HepG2 (cell line): ENCODE results near the gene RPS6KA5. TPM values are rescaled to one million over a fixed set of nuclear protein-coding genes. Genes with fewer than 3 reads are reported as not detected.
A peak's percentile ranks its signal among the peaks of the same experiment; 100 is the strongest.

Source experiments
- FLYWCH1 ChIP-seq: sonication (generic); formaldehyde crosslinking; IDR thresholded peaks from 2 replicates; pipeline ENCODE4 v1.8.1; 2023; ENCODE audit warnings: mild to moderate bottlenecking, missing genetic modification reagents
- KDM1A ChIP-seq: IDR thresholded peaks from 2 replicates; pipeline ENCODE4 v1.6.1; 2016; ENCODE audit warnings: missing compliant biosample characterization
- PAX8 ChIP-seq: sonication (generic); formaldehyde crosslinking; IDR thresholded peaks from 2 replicates; pipeline ENCODE4 v1.8.0; 2022; ENCODE audit warnings: mild to moderate bottlenecking, missing genetic modification reagents, borderline replicate concordance
- PRPF4 ChIP-seq: fragments of 200-400 bp; formaldehyde crosslinking; IDR thresholded peaks from 2 replicates; pipeline ENCODE4 v1.6.1; 2016; ENCODE audit warnings: low read length, low read depth; ENCODE audit not compliant: poor library complexity, severe bottlenecking
- REL ChIP-seq: sonication (generic); formaldehyde crosslinking; conservative IDR thresholded peaks from 2 replicates; pipeline ENCODE4 v1.8.0; 2022; ENCODE audit warnings: mild to moderate bottlenecking, missing genetic modification reagents, moderate library complexity
- SIN3A ChIP-seq: IDR thresholded peaks from 2 replicates; pipeline ENCODE4 v1.6.1; 2011; ENCODE audit warnings: low read depth, mild to moderate bottlenecking, control low read depth, low read length, borderline replicate concordance
- ZBTB1 ChIP-seq: sonication (generic); formaldehyde crosslinking; IDR thresholded peaks from 2 replicates; pipeline ENCODE4 v1.4.0; 2020; ENCODE audit warnings: missing genetic modification reagents, borderline replicate concordance
- ZNF652 ChIP-seq: IDR thresholded peaks from 2 replicates; pipeline ENCODE4 v1.6.1; 2016; ENCODE audit warnings: low read depth, borderline replicate concordance
- polyA plus RNA-seq, 8 experiments: library from polyadenylated mRNA; depleted of rRNA in 3 of 8; stranded (reverse) in 7 of 8; unstranded in 1 of 8; fragments of >200 nt; fragmentation: Illumina TruSeq in 4 of 8; extraction: Trizol in 4 of 8; gene quantifications; 2 replicates each; pipeline versions ENCODE4 v1.2.1 to v1.2.3, GENCODE V29; 2011 to 2016; ENCODE audit warnings: low read depth in 4 of 8, missing spikeins in 1 of 8, mixed read lengths in 1 of 8; ENCODE audit not compliant: insufficient read depth in 1 of 8
- total RNA-seq, 5 experiments: library from RNA; depleted of rRNA; stranded (reverse); fragments of >200 nt; fragmentation: Illumina TruSeq; extraction: Trizol; gene quantifications; 2 replicates each; pipeline ENCODE4 v1.2.3, GENCODE V29; 2016; ENCODE audit warnings: low read depth in 1 of 5
- TF ChIP-seq, protein P1 (sequence below), 2 experiments: fragments of 450-650 bp in 1 of 2; sonication (generic) in 1 of 2; formaldehyde crosslinking in 1 of 2; IDR thresholded peaks; 2 replicates each; pipeline versions ENCODE4 v1.6.1 to v1.8.0; 2016 to 2022; ENCODE audit warnings: antibody characterized with exemption in 1 of 2, mild to moderate bottlenecking in 1 of 2, missing genetic modification reagents in 1 of 2
- TF ChIP-seq, protein P2 (sequence below): sonication (generic); formaldehyde crosslinking; conservative IDR thresholded peaks from 2 replicates; pipeline ENCODE4 v1.8.0; 2022; ENCODE audit warnings: low read depth, missing genetic modification reagents
- TF ChIP-seq, protein P3 (sequence below): sonication (generic); formaldehyde crosslinking; IDR thresholded peaks from 2 replicates; pipeline ENCODE4 v1.4.0; 2020; ENCODE audit warnings: missing genetic modification reagents, borderline replicate concordance
- TF ChIP-seq, protein P4 (sequence below): sonication (generic); formaldehyde crosslinking; IDR thresholded peaks from 2 replicates; pipeline ENCODE4 v1.8.0; 2022; ENCODE audit warnings: missing genetic modification reagents, low read depth, mild to moderate bottlenecking, borderline replicate concordance

RPS6KA5 gene
- total and polyA plus RNA-seq, 2 of the 13 experiments (the other 11 are each of a cell fraction or from before 2014, with no cell fraction given): 0.50 to 0.58 TPM

DNA sequence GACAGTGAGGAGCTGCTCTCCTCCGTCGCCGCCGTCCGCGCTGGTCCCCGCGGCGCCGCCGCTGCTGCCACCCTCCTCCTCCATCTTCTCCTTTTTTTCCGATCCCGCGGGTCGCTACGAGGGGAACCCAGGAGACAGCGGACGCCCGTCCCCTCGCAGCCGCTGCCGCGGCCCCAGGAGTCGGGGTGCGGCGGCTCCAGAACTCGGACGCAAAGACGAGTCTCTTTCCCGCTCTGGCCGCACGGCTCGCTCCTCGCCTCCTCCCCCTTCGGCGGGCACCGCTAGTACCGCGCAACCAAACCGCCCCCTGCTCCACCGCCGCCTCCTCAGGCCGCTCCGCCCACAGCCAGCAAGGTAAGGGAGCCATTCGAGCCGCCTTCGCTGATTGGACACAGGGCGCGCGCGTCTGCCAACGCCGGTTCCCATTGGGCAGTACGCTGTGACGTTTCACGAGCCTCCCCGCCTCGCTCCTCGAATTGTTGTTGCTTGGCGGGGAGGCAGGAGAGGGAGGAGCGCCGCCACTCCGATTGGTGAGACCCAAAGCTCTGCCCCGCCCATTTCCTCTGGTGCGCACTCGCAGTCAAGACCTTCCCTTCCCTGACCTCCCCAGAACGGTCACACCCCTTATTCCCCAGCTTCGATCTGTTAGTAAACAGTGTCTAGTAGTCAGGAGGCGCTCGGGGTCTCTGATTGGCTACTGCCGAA lies at the start of gene RPS6KA5 (continued):
- TF ChIP-seq, protein P1, sequence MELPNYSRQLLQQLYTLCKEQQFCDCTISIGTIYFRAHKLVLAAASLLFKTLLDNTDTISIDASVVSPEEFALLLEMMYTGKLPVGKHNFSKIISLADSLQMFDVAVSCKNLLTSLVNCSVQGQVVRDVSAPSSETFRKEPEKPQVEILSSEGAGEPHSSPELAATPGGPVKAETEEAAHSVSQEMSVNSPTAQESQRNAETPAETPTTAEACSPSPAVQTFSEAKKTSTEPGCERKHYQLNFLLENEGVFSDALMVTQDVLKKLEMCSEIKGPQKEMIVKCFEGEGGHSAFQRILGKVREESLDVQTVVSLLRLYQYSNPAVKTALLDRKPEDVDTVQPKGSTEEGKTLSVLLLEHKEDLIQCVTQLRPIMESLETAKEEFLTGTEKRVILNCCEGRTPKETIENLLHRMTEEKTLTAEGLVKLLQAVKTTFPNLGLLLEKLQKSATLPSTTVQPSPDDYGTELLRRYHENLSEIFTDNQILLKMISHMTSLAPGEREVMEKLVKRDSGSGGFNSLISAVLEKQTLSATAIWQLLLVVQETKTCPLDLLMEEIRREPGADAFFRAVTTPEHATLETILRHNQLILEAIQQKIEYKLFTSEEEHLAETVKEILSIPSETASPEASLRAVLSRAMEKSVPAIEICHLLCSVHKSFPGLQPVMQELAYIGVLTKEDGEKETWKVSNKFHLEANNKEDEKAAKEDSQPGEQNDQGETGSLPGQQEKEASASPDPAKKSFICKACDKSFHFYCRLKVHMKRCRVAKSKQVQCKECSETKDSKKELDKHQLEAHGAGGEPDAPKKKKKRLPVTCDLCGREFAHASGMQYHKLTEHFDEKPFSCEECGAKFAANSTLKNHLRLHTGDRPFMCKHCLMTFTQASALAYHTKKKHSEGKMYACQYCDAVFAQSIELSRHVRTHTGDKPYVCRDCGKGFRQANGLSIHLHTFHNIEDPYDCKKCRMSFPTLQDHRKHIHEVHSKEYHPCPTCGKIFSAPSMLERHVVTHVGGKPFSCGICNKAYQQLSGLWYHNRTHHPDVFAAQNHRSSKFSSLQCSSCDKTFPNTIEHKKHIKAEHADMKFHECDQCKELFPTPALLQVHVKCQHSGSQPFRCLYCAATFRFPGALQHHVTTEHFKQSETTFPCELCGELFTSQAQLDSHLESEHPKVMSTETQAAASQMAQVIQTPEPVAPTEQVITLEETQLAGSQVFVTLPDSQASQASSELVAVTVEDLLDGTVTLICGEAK (IDR thresholded peaks at IDR 0.05): no peak
- TF ChIP-seq, protein P1 (CRISPR knock-in tag; IDR thresholded peaks at IDR 0.05): no peak; the same call in 1 of the 2 replicates
- TF ChIP-seq REL (CRISPR knock-in tag) (no peak), ZNF652 (peak; percentile 87; the same call in 1 of the 2 replicates), ZBTB1 (CRISPR knock-in tag) (no peak), SIN3A (peak; percentile 90; the same call in 1 of the 2 replicates), PRPF4 (no peak), FLYWCH1 (CRISPR knock-in tag) (no peak), KDM1A (CRISPR knock-in tag) (no peak), PAX8 (CRISPR knock-in tag) (no peak)
- TF ChIP-seq, protein P2, sequence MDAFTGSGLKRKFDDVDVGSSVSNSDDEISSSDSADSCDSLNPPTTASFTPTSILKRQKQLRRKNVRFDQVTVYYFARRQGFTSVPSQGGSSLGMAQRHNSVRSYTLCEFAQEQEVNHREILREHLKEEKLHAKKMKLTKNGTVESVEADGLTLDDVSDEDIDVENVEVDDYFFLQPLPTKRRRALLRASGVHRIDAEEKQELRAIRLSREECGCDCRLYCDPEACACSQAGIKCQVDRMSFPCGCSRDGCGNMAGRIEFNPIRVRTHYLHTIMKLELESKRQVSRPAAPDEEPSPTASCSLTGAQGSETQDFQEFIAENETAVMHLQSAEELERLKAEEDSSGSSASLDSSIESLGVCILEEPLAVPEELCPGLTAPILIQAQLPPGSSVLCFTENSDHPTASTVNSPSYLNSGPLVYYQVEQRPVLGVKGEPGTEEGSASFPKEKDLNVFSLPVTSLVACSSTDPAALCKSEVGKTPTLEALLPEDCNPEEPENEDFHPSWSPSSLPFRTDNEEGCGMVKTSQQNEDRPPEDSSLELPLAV (CRISPR knock-in tag): no peak
- TF ChIP-seq, protein P3, sequence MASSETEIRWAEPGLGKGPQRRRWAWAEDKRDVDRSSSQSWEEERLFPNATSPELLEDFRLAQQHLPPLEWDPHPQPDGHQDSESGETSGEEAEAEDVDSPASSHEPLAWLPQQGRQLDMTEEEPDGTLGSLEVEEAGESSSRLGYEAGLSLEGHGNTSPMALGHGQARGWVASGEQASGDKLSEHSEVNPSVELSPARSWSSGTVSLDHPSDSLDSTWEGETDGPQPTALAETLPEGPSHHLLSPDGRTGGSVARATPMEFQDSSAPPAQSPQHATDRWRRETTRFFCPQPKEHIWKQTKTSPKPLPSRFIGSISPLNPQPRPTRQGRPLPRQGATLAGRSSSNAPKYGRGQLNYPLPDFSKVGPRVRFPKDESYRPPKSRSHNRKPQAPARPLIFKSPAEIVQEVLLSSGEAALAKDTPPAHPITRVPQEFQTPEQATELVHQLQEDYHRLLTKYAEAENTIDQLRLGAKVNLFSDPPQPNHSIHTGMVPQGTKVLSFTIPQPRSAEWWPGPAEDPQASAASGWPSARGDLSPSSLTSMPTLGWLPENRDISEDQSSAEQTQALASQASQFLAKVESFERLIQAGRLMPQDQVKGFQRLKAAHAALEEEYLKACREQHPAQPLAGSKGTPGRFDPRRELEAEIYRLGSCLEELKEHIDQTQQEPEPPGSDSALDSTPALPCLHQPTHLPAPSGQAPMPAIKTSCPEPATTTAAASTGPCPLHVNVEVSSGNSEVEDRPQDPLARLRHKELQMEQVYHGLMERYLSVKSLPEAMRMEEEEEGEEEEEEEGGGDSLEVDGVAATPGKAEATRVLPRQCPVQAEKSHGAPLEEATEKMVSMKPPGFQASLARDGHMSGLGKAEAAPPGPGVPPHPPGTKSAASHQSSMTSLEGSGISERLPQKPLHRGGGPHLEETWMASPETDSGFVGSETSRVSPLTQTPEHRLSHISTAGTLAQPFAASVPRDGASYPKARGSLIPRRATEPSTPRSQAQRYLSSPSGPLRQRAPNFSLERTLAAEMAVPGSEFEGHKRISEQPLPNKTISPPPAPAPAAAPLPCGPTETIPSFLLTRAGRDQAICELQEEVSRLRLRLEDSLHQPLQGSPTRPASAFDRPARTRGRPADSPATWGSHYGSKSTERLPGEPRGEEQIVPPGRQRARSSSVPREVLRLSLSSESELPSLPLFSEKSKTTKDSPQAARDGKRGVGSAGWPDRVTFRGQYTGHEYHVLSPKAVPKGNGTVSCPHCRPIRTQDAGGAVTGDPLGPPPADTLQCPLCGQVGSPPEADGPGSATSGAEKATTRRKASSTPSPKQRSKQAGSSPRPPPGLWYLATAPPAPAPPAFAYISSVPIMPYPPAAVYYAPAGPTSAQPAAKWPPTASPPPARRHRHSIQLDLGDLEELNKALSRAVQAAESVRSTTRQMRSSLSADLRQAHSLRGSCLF (CRISPR knock-in tag): no peak
- TF ChIP-seq, protein P4, sequence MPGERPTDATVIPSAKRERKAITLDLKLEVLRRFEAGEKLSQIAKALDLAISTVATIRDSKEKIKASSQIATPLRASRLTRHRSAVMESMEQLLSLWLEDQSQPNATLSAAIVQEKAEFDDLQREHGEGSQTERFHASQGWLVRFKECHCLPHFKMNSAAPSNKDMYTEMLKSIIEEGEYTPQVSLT (CRISPR knock-in tag): no peak
